ENCODE measurements around the gene KDM6A. TPM values are rescaled to one million over a fixed set of nuclear protein-coding genes. Genes with fewer than 3 reads are reported as not detected.

The KDM6A gene
- polyA plus RNA-seq, 1 of the 3 experiments (the other 2 are of a cell fraction), result 7.4 TPM

GRCh38 chrX:45145492-45146215, 272.7 kb downstream of the KDM6A start:
- CTCF ChIA-PET, result interaction anchor here (0.7 kb wide), 1 partner anchor 185 kb away, joined by 3 read pairs; no protein-coding TSS in a partner anchor
- TF ChIP-seq CHD2 (IDR thresholded peaks at IDR 0.05; ENCODE audit: low read length, partially characterized antibody), result no peak
- no peak for TF ChIP-seq FOXM1 (IDR thresholded peaks at IDR 0.05; ENCODE audit: low read depth)
- TF ChIP-seq EP300 (IDR thresholded peaks at IDR 0.05; ENCODE audit: borderline replicate concordance in 1 of 2, low read depth in 1 of 2, low read length in 1 of 2), result no peak
- TF ChIP-seq JUND (IDR thresholded peaks at IDR 0.05), result no peak
- TF ChIP-seq CTCF (IDR thresholded peaks at IDR 0.05), result no peak
- no peak for TF ChIP-seq TEAD4 (IDR thresholded peaks at IDR 0.05; ENCODE audit: borderline replicate concordance, insufficient read depth)
- no peak for TF ChIP-seq IRF3 (IDR thresholded peaks at IDR 0.05; ENCODE audit: low read depth, low read length)
- TF ChIP-seq MEF2A (IDR thresholded peaks at IDR 0.05; ENCODE audit: borderline replicate concordance, low read depth), result no peak
- no peak for TF ChIP-seq TCF12 (IDR thresholded peaks at IDR 0.05)
- no peak for TF ChIP-seq FOXJ3 (CRISPR knock-in tag; IDR thresholded peaks at IDR 0.05)
- no peak for TF ChIP-seq RAD21 (IDR thresholded peaks at IDR 0.05; ENCODE audit: low read length)
- no peak for TF ChIP-seq GABPA (IDR thresholded peaks at IDR 0.05; ENCODE audit: low read depth)
- TF ChIP-seq NFIC (IDR thresholded peaks at IDR 0.05; ENCODE audit: borderline replicate concordance), result no peak
- TF ChIP-seq REST (IDR thresholded peaks at IDR 0.05; ENCODE audit: low read depth, low read length), result no peak
- no peak for TF ChIP-seq RXRA (IDR thresholded peaks at IDR 0.05; ENCODE audit: borderline replicate concordance, low read depth)
- no peak for TF ChIP-seq ELF1 (IDR thresholded peaks at IDR 0.05)
- no peaks in the 10 kb centered on the region for H3K9me3 ChIP-seq
- H3K9ac ChIP-seq, result no peak overlapping the region
- no peaks in the 10 kb centered on the region for H3K4me1 ChIP-seq (ENCODE audit: control insufficient read depth in 1 of 2, insufficient read depth in 2 of 2, low read depth in 1 of 2, low read length in 1 of 2)
- no peaks in the 10 kb centered on the region for H3K9me2 ChIP-seq
- H2AFZ ChIP-seq (ENCODE audit: low read depth), result no peak overlapping the region
- no peaks in the 10 kb centered on the region for H3K36me3 ChIP-seq (replicated peaks in 1 of 2; ENCODE audit: control insufficient read depth in 1 of 2, insufficient read depth in 2 of 2, low read length in 1 of 2)
- H3K4me2 ChIP-seq, result no peak overlapping the region
- peaks cover 3% of the 10 kb centered on the region; the same call in 1 of the 2 replicates for H3K27me3 ChIP-seq (ENCODE audit: insufficient read depth)
- DNase-seq, result no peak
- POLR2A ChIA-PET, result no interaction called here
- no peak overlapping the region for H3K4me3 ChIP-seq (ENCODE audit: low read depth in 2 of 2, low read length in 1 of 2)
- 50% methylated on average over 11 of the region's 11 CpGs for WGBS (ENCODE audit: low lambda C conversion rate)
- H4K20me1 ChIP-seq (ENCODE audit: insufficient read depth), result no peaks in the 10 kb centered on the region
- no peaks in the 10 kb centered on the region for H3K79me2 ChIP-seq (ENCODE audit: insufficient read depth)
- no peaks in the 10 kb centered on the region for H3F3A ChIP-seq (replicated peaks; ENCODE audit: insufficient read depth)
- H3K27ac ChIP-seq (ENCODE audit: low read depth in 2 of 2, low read length in 1 of 2), result no peak overlapping the region
